Body of pancreas (tissue), 4 donors: ENCODE measurements around the gene JMJD6.

Experiments used
- POLR2A ChIP-seq, 3 donors: fragments of 450-650 bp; IDR thresholded peaks; one replicate each; pipeline ENCODE4 v1.6.1; 2016; ENCODE audit warnings: antibody characterized with exemption in 3 of 3, mild to moderate bottlenecking in 2 of 3
- TF ChIP-seq, protein P1 (sequence below), 7 experiments: fragments of 450-650 bp in 4 of 7; fragments of 200-600 bp in 3 of 7; sonication (generic) in 3 of 7; IDR thresholded peaks; one replicate each; pipeline ENCODE4 v1.5.1; 2016 to 2019; ENCODE audit warnings: antibody characterized with exemption in 7 of 7

DNA sequence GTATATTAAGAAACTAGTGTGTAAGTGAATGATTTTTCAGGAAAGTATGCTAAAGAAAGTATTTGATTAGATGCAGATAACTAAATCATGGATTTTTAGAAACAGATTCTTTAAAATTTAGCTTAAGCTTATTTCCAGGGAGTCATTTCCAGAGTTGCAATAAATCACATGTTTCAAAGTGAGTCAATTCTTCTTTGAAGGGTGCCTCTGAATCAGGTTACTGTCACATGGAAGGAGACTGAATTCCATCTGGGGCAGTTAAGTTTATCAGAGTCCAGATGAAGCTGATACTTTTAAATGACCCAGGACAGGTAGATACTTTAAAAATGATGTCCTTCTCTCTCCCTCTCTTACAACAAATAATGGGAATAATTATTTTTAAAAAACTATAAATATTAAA lies 16.6 kb upstream of the JMJD6 start:
- TF ChIP-seq, protein P1, sequence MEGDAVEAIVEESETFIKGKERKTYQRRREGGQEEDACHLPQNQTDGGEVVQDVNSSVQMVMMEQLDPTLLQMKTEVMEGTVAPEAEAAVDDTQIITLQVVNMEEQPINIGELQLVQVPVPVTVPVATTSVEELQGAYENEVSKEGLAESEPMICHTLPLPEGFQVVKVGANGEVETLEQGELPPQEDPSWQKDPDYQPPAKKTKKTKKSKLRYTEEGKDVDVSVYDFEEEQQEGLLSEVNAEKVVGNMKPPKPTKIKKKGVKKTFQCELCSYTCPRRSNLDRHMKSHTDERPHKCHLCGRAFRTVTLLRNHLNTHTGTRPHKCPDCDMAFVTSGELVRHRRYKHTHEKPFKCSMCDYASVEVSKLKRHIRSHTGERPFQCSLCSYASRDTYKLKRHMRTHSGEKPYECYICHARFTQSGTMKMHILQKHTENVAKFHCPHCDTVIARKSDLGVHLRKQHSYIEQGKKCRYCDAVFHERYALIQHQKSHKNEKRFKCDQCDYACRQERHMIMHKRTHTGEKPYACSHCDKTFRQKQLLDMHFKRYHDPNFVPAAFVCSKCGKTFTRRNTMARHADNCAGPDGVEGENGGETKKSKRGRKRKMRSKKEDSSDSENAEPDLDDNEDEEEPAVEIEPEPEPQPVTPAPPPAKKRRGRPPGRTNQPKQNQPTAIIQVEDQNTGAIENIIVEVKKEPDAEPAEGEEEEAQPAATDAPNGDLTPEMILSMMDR (IDR thresholded peaks at IDR 0.05) = no peak
- TF ChIP-seq POLR2A (IDR thresholded peaks at IDR 0.05) = no peak
